ENCODE data around the gene NKX3-2.

The NKX3-2 gene

DNA sequence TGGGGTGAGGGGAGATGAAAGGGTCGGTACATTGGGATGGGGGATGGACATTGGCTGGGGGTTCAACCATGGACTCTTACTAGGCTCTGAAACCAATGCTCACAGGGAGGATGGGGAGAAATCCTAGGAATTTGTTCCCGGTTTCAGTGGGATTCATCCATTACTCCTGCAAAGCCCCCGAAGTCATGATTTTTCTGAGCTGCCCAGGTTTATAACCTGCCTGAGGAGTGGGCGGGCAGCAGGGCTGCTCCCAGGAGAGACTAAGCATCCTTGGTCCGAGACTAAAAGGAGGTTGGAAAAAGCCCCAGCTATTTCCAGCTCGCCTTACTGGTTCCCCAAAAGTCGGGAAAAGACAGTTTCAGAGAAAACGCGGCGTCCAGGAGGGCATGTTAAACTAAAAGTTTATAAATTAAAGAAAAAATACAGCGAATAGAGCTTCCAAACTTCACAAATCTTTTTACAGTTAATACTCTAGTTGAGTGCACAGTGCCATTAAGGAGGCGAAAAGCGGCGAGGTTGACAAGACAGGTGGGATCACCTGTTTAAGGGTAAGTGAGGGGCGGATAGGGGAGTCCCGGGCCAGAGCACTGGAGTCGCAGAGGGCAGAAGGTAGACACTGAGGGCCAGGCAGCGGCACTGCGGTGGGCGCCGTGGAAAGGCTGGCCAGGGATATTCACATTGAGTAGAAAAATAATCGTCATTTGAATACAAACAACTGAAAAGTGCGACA is 3.7 kb downstream of the NKX3-2 start:
- TF ChIP-seq, protein P1, sequence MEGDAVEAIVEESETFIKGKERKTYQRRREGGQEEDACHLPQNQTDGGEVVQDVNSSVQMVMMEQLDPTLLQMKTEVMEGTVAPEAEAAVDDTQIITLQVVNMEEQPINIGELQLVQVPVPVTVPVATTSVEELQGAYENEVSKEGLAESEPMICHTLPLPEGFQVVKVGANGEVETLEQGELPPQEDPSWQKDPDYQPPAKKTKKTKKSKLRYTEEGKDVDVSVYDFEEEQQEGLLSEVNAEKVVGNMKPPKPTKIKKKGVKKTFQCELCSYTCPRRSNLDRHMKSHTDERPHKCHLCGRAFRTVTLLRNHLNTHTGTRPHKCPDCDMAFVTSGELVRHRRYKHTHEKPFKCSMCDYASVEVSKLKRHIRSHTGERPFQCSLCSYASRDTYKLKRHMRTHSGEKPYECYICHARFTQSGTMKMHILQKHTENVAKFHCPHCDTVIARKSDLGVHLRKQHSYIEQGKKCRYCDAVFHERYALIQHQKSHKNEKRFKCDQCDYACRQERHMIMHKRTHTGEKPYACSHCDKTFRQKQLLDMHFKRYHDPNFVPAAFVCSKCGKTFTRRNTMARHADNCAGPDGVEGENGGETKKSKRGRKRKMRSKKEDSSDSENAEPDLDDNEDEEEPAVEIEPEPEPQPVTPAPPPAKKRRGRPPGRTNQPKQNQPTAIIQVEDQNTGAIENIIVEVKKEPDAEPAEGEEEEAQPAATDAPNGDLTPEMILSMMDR (conservative IDR thresholded peaks at IDR 0.05): no peak
- H3K27ac ChIP-seq: no peak overlapping the region

DNA sequence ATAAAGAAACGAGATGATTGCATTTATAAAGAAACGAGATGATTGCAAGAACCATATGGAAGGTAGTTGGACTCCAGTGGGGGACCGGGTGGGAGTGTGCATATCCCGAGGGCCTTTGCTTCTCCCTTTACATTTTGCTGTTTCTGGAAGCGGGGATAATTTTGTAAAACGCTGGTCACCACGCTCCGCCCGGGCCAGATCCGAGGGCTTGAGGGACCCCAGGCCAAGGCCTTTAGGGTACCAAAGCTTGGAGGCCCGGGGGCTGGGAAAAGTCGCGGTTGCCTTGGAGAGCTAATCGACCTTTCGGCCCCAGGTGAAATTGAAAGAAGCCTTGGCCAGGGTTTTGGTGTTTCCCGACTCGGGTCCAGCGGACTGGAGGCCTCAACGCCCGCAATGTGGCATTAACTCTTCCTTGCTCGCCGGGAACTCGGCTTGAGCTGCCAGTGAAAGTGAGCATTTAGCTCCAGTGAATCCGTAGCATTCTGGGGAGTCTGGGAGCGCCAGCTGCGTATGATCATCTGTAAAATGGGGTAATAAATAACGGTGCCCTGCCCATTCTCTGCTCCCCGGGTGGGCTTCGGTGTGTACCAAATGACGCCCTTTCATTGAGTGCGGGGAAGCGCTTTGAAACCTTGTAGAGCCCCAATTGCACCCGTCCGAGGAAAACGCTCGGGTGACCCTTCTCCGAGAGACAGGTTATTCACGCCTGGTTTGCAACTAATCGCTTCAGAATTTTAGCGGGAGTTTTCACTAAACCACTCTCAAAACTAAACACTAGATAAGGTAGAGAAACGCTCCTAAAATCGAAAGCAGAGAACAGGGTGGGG is 4.5 kb downstream of the NKX3-2 start:
- TF ChIP-seq, protein P1 (conservative IDR thresholded peaks at IDR 0.05): no peak
- H3K27ac ChIP-seq: no peak overlapping the region

DNA sequence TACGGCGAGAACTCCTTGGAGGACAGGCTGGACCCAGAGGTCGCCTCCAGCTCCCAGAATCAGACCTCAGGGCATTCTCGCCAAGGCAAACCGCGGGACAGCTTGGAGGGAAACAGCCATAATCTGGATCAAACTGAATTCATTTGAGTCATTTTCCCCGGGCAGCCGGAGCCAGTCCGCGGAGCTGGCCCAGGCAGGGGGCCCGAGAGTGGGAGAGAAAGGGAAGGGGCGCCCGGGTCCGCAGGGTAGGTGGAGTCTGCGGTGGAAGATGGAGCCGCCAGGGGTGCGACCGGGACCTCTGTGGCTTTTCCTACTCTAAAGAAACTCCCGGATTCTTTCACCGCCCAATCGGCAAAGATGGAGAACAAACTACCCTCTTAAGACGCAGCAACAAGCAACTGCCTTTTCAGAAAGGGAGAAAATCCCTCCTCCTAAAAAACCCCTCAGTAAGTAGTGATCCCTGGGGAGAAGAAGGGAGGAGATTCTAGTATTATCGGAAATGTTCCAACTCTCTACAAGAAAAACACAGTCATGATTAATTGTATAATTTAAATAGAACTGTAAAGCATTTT is 5.2 kb downstream of the NKX3-2 start:
- H3K27ac ChIP-seq: no peak overlapping the region
- TF ChIP-seq, protein P1 (conservative IDR thresholded peaks at IDR 0.05): no peak

DNA sequence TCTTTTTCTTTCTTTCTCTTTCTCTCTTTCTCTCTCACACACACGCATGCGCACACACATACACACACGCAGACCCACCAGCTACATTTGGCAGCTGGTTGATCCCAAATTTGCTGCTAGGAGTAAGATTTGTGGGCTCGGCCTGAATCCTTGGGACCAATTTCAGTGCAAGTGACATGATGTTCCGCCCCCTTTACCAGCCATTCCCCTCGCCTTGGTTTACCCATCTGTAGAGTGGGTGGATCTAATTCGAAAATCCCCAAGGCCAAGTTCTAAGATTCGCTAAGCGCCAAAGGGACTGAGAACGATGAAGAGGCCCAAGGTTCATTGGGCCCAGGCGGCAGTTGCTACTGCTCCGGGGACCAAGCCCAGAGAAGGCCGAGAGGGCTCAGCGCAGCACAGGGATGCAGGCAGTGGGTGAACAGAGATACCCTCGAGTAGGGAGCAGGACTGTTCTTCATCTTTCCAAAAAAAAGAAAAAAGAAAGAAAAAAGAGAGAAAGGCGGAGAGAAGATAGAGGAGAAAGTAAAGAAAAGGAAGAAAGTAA is 5.8 kb downstream of the NKX3-2 start:
- H3K27ac ChIP-seq: no peak overlapping the region
- TF ChIP-seq, protein P1 (conservative IDR thresholded peaks at IDR 0.05): no peak

DNA sequence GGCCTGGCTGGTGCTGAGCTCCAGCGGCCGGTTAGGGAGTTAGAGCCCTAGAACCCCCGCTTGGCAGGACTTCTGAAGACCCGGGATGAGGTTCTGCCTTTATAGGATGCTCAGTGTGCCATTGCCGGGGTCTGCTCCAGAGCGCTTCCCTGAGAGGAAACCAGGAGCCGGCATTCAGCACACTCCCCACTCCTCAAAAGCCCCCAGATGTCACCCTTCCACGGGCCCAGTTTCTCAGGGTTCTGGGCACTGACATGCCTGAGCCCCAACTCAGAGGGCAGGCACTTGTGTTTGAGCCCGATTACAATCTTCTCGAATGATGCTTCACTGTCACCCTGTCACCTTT is 6.5 kb downstream of the NKX3-2 start:
- H3K27ac ChIP-seq: no peak overlapping the region
- TF ChIP-seq, protein P1 (conservative IDR thresholded peaks at IDR 0.05): no peak

DNA sequence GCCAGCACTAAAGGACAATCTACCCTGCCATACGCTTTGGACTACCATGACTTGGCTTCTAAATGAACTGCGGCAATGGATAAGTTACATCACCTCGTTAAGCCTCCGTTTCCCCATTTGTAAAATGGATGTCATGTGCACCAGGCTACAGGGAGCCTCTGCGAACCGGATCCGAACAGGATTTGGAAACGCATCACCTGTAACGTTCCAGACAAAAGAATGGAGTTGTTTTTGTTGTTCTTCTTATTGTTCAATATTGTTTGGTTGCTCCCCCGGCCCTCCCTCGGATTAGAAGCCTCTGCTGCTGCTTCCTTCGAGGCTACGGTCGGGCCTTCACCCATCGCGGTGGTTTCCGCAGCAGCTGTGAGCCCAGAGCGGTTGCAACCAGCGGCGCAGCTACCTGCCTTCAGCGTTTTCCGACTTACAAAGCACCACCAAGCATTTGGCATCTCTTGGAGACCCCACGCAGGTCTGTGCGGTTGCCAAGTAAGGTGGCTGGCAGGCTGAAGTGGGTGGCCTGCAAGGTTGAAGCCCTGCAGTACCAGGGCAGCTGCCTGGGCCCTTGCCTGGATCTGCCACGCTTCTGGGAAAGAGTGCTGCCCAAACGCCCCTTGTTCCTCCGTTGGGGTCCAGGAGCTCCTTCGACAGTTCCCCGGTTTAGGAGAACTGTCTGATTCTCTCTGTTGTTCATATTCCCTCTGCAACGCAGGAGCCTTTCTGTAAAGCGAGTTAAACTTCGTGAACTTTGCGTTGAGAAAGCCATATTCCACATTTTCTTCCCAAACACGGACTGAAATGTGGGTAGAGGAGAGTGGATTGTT is 7.1 kb downstream of the NKX3-2 start:
- no peak overlapping the region for H3K27ac ChIP-seq
- TF ChIP-seq, protein P1 (conservative IDR thresholded peaks at IDR 0.05): no peak

All from VCaP (cell line).